NCI-H2029 (cell line): ENCODE results near the gene DBI.

ENCODE experiments used
- DNase-seq: peaks from one replicate; lab custom pipeline; 2025; lab: John Stamatoyannopoulos, UW

The DBI gene

GRCh38 chr2:119366649-119367471, at the start of gene DBI, which contains the start of gene C2orf76:
Gene DBI, plus strand, starts transcription at chr2:119366977. Its CDS starts 75 bp downstream, at chr2:119367052.
Gene C2orf76, minus strand, starts transcription at chr2:119366834. Its CDS starts 26,875 bp downstream, at chr2:119339959.
- peak; percentile 95 for DNase-seq

GRCh38 chr2:119317554-119317953, 49.2 kb upstream of the DBI start:
- no peak for DNase-seq

GRCh38 chr2:119319593-119319992, 47.2 kb upstream of the DBI start:
- no peak for DNase-seq

GRCh38 chr2:119323459-119323858, 43.3 kb upstream of the DBI start:
- DNase-seq = no peak

- DNase-seq = no peak
These were observed 42.0 kb upstream of the DBI start for GRCh38 chr2:119324685-119325270.

- no peak for DNase-seq
These were observed 39.8 kb upstream of the DBI start for GRCh38 chr2:119326938-119327337.

GRCh38 chr2:119327431-119327830, 39.3 kb upstream of the DBI start:
- DNase-seq = no peak

- no peak for DNase-seq
These were observed 33.8 kb upstream of the DBI start for GRCh38 chr2:119332953-119333352.

GRCh38 chr2:119333360-119333759, 33.4 kb upstream of the DBI start:
- DNase-seq = no peak

- DNase-seq = no peak
These were observed 32.9 kb upstream of the DBI start for GRCh38 chr2:119333833-119334232.

GRCh38 chr2:119337749-119338148, 29.0 kb upstream of the DBI start:
- no peak for DNase-seq

- DNase-seq = no peak
These were observed 28.5 kb upstream of the DBI start for GRCh38 chr2:119338272-119338671.

GRCh38 chr2:119338826-119339561, 27.8 kb upstream of the DBI start:
- no peak for DNase-seq

GRCh38 chr2:119339562-119339923, 27.2 kb upstream of the DBI start:
- DNase-seq = no peak

GRCh38 chr2:119341684-119342083, 25.1 kb upstream of the DBI start:
- no peak for DNase-seq

- no peak for DNase-seq
These were observed 17.5 kb upstream of the DBI start for GRCh38 chr2:119349289-119349688.

GRCh38 chr2:119350311-119350998, 16.3 kb upstream of the DBI start:
- DNase-seq = no peak

GRCh38 chr2:119352357-119352756, 14.4 kb upstream of the DBI start:
- no peak for DNase-seq

- DNase-seq = no peak
These were observed 11.9 kb upstream of the DBI start for GRCh38 chr2:119354860-119355259.

GRCh38 chr2:119359774-119360173, 7.0 kb upstream of the DBI start:
- DNase-seq = no peak

- no peak for DNase-seq
These were observed 6.3 kb upstream of the DBI start for GRCh38 chr2:119360423-119360966.

- DNase-seq = no peak
These were observed 2.0 kb upstream of the DBI start for GRCh38 chr2:119364798-119365197.
